Osteoblast (primary cell): ENCODE measurements around the gene LSM14A. TPM values are rescaled to one million over a fixed set of nuclear protein-coding genes. Genes with fewer than 3 reads are reported as not detected.
A peak's percentile ranks its signal among the peaks of the same experiment; 100 is the strongest.

Experiments used
- DNase-seq: peaks from one replicate; pipeline ENCODE4 v3.0.0; 2011; ENCODE audit warnings: low spot score, mixed read lengths; ENCODE audit not compliant: insufficient read length; ENCODE audit errors: missing footprints
- H2AFZ ChIP-seq: 2 replicates; pipeline ENCODE4 v1.6.0; 2011; ENCODE audit warnings: mild to moderate bottlenecking, low read length
- H3K27ac ChIP-seq: 2 replicates; pipeline ENCODE4 v1.5.1; 2011; ENCODE audit warnings: mild to moderate bottlenecking, low read depth, low read length, moderate library complexity
- H3K27me3 ChIP-seq: 2 replicates; pipeline ENCODE4 v1.6.0; 2012; ENCODE audit warnings: mild to moderate bottlenecking, control low read depth, inconsistent platforms, low read length, moderate library complexity; ENCODE audit not compliant: insufficient read depth
- H3K36me3 ChIP-seq: 2 replicates; pipeline ENCODE4 v1.5.1; 2011; ENCODE audit warnings: mild to moderate bottlenecking, low read length, control low read depth, moderate library complexity; ENCODE audit not compliant: insufficient read depth
- H3K4me1 ChIP-seq: 2 replicates; pipeline ENCODE4 v1.5.1; 2011; ENCODE audit warnings: mild to moderate bottlenecking, low read length, control low read depth, moderate library complexity; ENCODE audit not compliant: insufficient read depth
- H3K4me2 ChIP-seq: 2 replicates; pipeline ENCODE4 v1.6.0; 2011; ENCODE audit warnings: mild to moderate bottlenecking, low read length; ENCODE audit not compliant: insufficient read depth
- H3K4me3 ChIP-seq: fragments of 200-600 bp; sonication (generic); 3 replicates; pipeline ENCODE4 v1.5.1; 2012; ENCODE audit warnings: mild to moderate bottlenecking, low read length, inconsistent platforms; ENCODE audit not compliant: insufficient read depth
- H3K79me2 ChIP-seq: 2 replicates; pipeline ENCODE4 v1.6.0; 2012; ENCODE audit warnings: mild to moderate bottlenecking, low read length, control low read depth, inconsistent platforms; ENCODE audit not compliant: insufficient read depth
- H3K9me3 ChIP-seq: 2 replicates; pipeline ENCODE4 v1.5.1; 2011; ENCODE audit warnings: low read depth, low read length, control low read depth
- H4K20me1 ChIP-seq: 2 replicates; pipeline ENCODE4 v1.6.0; 2012; ENCODE audit warnings: mild to moderate bottlenecking, low read length, control low read depth; ENCODE audit not compliant: insufficient read depth
- total RNA-seq: library from RNA; depleted of rRNA; stranded (reverse); fragments of >200 nt; gene quantifications from 2 replicates; pipeline ENCODE4 v1.2.3, GENCODE V29; 2012
- TF ChIP-seq, protein P1 (sequence below): IDR thresholded peaks from 2 replicates; pipeline ENCODE4 v1.5.1; 2011; ENCODE audit warnings: mild to moderate bottlenecking, low read depth, low read length, moderate library complexity; ENCODE audit errors: extremely low read depth

The LSM14A gene
- total RNA-seq, 1 donor, result 85.8 TPM

DNA sequence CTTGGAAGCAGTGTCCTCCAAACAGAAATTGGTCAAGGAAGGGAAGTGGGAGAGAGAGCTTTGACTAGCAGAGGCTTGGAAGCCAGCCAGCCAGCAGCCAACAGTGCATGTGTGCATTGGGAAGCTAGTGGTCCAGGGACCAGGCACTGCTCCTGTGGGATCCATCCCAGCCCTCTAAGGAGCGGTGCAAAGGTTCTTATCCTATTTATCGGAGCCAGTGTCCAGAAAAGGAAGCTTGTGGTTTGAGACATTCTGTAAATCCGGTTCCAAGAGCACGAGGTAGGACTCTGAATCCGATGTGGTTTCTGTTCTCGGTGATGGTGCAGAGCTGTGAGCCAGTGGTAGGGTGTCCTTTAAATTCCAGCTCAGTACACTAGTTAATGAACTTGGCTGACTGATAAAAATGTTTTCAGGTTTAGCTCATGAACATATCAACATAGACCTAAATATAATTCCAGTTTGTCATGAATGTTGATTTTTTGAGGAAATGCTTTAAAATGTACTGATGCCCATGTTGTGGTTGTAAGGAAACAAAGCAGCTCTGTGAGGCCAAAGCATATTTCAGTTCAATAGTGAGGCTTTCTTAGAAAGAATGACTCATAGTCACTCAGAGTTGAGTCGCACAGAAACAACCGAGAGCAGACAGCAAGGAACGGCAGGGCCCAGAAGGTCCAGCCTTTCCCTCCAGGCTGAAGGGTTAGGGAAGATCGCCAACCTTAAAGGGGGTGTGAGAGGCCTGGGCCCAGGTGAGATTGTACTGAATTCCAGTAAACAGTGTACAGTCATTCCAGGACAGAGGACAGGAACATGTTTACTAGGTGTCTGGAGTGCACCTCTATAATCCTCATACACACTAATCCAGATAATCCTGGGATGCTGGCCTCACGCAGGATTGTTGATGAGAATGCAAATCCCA is 60.5 kb downstream of the LSM14A start:
- Histone ChIP-seq H3K4me1 (peaks cover 44% of the 10 kb centered on the region), H3K79me2 (peaks cover 6% of the 10 kb centered on the region), H3K27me3 (no peaks in the 10 kb centered on the region), H2AFZ (no peak overlapping the region), H3K27ac (peak overlapping the region; percentile 93), H3K9me3 (no peaks in the 10 kb centered on the region), H3K4me2 (peak overlapping the region; percentile 65), H4K20me1 (peaks cover 6% of the 10 kb centered on the region), H3K4me3 (peak overlapping the region; percentile 38), H3K36me3 (peaks cover 33% of the 10 kb centered on the region)
- TF ChIP-seq, protein P1, sequence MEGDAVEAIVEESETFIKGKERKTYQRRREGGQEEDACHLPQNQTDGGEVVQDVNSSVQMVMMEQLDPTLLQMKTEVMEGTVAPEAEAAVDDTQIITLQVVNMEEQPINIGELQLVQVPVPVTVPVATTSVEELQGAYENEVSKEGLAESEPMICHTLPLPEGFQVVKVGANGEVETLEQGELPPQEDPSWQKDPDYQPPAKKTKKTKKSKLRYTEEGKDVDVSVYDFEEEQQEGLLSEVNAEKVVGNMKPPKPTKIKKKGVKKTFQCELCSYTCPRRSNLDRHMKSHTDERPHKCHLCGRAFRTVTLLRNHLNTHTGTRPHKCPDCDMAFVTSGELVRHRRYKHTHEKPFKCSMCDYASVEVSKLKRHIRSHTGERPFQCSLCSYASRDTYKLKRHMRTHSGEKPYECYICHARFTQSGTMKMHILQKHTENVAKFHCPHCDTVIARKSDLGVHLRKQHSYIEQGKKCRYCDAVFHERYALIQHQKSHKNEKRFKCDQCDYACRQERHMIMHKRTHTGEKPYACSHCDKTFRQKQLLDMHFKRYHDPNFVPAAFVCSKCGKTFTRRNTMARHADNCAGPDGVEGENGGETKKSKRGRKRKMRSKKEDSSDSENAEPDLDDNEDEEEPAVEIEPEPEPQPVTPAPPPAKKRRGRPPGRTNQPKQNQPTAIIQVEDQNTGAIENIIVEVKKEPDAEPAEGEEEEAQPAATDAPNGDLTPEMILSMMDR, result no peak
- peak; percentile 93 for DNase-seq

DNA sequence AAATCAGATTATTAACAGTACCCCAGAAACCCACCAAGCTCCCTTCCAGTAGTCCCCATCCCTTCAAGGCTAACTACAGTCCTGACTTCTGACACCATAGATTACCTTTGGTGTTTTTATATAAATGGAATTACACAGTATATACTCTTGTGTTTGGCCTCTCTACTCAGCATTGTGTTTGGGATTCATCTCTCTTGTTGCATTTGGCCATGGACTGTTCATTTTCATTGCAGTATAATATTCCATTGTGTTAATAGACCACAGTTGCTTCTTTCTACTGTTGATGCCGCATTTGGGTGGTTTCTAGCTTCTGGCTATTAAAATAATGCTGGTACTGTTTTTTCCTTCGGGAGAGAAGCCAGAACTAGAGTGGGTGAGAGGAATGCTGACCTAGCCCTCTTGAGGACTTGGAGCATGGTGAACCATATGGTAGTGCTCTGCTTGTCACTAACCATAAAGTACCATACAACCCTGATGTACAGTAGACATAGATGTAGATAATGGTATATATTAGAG is 63.2 kb downstream of the LSM14A start:
- peak overlapping the region; percentile 17 for H3K27ac ChIP-seq
- H4K20me1 ChIP-seq, result peaks cover 3% of the 10 kb centered on the region
- TF ChIP-seq, protein P1, result no peak
- H3K9me3 ChIP-seq, result no peaks in the 10 kb centered on the region
- H3K4me2 ChIP-seq, result peak overlapping the region; percentile 25
- no peaks in the 10 kb centered on the region for H3K27me3 ChIP-seq
- H3K4me3 ChIP-seq, result no peak overlapping the region
- peaks cover 10% of the 10 kb centered on the region for H3K36me3 ChIP-seq
- DNase-seq, result no peak
- no peak overlapping the region for H2AFZ ChIP-seq
- H3K79me2 ChIP-seq, result no peaks in the 10 kb centered on the region
- peaks cover 33% of the 10 kb centered on the region for H3K4me1 ChIP-seq

DNA sequence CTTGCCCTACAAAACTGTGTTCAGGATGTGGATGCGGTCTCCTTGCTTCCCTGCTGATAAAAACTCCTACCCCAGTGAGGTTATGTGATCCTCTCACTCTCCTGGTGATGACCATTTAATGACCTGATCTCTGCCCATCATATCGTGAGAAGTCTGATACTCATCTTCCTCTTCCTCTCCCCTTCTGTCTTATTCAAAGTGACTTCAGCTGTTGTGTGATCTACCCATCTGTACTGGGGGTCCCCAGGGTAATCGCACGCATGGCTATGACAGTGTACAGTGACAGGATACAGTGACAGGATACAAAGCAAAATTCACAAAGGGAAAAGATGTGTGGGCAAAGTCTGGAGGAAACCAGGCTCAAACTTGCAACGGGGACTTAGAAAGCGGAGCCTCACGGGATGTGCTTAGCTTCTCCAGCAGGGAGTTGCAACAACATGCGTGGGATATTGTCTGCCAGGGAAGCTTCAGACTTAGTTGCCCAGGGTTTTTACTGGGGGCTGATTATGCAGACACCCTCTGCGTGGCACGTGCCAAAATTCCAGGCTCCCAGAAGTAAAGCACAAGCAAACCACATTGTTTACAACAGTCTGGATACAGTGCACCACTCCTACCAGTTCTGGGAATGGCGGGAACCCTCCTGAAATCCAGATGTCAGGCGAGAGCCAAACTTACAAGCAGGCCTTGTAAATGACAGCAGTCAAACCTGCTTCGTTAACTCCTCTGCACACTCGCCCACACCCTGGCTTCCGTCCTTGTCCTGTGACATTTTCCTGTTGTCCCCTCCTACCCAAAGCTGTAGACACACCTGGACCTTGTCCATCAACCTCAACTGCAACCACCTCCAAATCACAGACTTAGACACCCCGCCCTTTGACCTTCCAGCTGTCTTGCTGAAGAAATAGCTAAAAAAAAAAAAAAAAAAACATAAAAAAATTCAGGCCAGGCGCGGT is 64.0 kb downstream of the LSM14A start:
- H3K4me3 ChIP-seq, result no peak overlapping the region
- H3K79me2 ChIP-seq, result no peaks in the 10 kb centered on the region
- peaks cover 33% of the 10 kb centered on the region for H3K4me1 ChIP-seq
- TF ChIP-seq, protein P1, result no peak
- peak overlapping the region; percentile 17 for H3K27ac ChIP-seq
- H3K27me3 ChIP-seq, result no peaks in the 10 kb centered on the region
- no peak for DNase-seq
- peaks cover 2% of the 10 kb centered on the region for H3K36me3 ChIP-seq
- peaks cover 3% of the 10 kb centered on the region for H4K20me1 ChIP-seq
- H3K4me2 ChIP-seq, result peak overlapping the region; percentile 25
- no peaks in the 10 kb centered on the region for H3K9me3 ChIP-seq
- H2AFZ ChIP-seq, result no peak overlapping the region
